ENCODE data around the gene SYNE1.

The SYNE1 gene

DNA sequence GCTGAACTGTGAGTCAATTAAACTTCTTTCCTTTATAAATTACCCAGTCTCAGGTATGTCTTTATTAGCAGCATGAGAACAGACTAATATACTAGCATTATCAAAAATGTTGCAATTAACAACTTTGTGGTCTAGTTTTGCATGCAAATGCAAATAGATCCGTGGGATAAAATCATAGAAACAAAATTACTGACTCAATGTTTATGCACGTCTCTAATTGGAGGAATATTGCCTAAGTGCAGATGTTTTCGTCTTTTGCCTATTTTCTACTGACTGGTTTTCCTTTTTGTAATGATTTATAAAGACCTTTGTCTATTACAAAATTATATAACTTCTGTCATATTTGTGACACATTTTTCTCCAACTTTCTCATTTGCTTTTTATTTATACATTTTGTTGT, 51.9 kb downstream of the SYNE1 start:
- no peaks in the 10 kb centered on the region for H3K9me3 ChIP-seq (ENCODE audit: control insufficient read depth, low read length)
- H3K27me3 ChIP-seq (replicated peaks; ENCODE audit: control insufficient read depth, insufficient read depth, low read length): no peaks in the 10 kb centered on the region
- H3K9ac ChIP-seq (ENCODE audit: low read length): no peak overlapping the region
- no peak overlapping the region for H3K4me3 ChIP-seq (ENCODE audit: low read length)
- no peaks in the 10 kb centered on the region for H3K36me3 ChIP-seq (ENCODE audit: control insufficient read depth, insufficient read depth, low read length, severe bottlenecking)
- DNase-seq (ENCODE audit: low read depth): no peak
- no peaks in the 10 kb centered on the region for H3K4me1 ChIP-seq (ENCODE audit: control insufficient read depth, insufficient read depth, low read length)

GRCh38 chr6:152583888-152584287, 53.3 kb downstream of the SYNE1 start:
- Histone ChIP-seq H3K9ac (ENCODE audit: low read length) (no peak overlapping the region), H3K4me1 (ENCODE audit: control insufficient read depth, insufficient read depth, low read length) (no peaks in the 10 kb centered on the region), H3K9me3 (ENCODE audit: control insufficient read depth, low read length) (no peaks in the 10 kb centered on the region), H3K4me3 (ENCODE audit: low read length) (no peak overlapping the region), H3K27me3 (replicated peaks; ENCODE audit: control insufficient read depth, insufficient read depth, low read length) (no peaks in the 10 kb centered on the region), H3K36me3 (ENCODE audit: control insufficient read depth, insufficient read depth, low read length, severe bottlenecking) (no peaks in the 10 kb centered on the region)
- DNase-seq (ENCODE audit: low read depth): no peak

DNA sequence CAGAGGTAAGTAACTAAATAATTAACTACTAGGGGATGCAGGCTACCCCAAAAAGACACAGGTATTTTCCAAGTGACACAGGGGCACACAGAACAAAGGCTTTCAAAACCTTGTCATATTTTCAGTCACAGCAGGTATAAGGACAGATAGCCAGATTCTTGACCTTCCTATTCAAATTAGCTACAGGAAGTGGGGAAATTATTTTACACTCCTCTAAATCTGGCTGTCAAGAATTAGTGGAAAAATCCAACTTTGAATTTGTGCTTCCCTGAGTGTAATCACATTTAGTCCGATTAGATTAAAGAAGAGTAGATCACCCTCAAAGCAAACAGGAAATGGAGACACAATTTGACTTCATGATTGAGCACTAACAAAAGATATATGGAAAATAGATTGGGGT, 60.6 kb downstream of the SYNE1 start:
- Histone ChIP-seq H3K4me3 (ENCODE audit: low read length) (peak overlapping the region; percentile 60), H3K36me3 (ENCODE audit: control insufficient read depth, insufficient read depth, low read length, severe bottlenecking) (no peaks in the 10 kb centered on the region), H3K27me3 (replicated peaks; ENCODE audit: control insufficient read depth, insufficient read depth, low read length) (no peaks in the 10 kb centered on the region), H3K9ac (ENCODE audit: low read length) (peak overlapping the region; percentile 36), H3K9me3 (ENCODE audit: control insufficient read depth, low read length) (no peaks in the 10 kb centered on the region), H3K4me1 (ENCODE audit: control insufficient read depth, insufficient read depth, low read length) (peaks cover 43% of the 10 kb centered on the region)
- no peak for DNase-seq (ENCODE audit: low read depth)

- Histone ChIP-seq H3K4me1 (ENCODE audit: control insufficient read depth, insufficient read depth, low read length) (peaks cover 48% of the 10 kb centered on the region), H3K9ac (ENCODE audit: low read length) (peak overlapping the region; percentile 36), H3K36me3 (ENCODE audit: control insufficient read depth, insufficient read depth, low read length, severe bottlenecking) (no peaks in the 10 kb centered on the region), H3K4me3 (ENCODE audit: low read length) (peak overlapping the region; percentile 60), H3K9me3 (ENCODE audit: control insufficient read depth, low read length) (no peaks in the 10 kb centered on the region), H3K27me3 (replicated peaks; ENCODE audit: control insufficient read depth, insufficient read depth, low read length) (no peaks in the 10 kb centered on the region)
- peak; percentile 48 for DNase-seq (ENCODE audit: low read depth)
Measured at GRCh38 chr6:152575621-152576150, 61.5 kb downstream of the SYNE1 start.

GRCh38 chr6:152575161-152575560, 62.0 kb downstream of the SYNE1 start:
- no peak for DNase-seq (ENCODE audit: low read depth)
- no peaks in the 10 kb centered on the region for H3K9me3 ChIP-seq (ENCODE audit: control insufficient read depth, low read length)

GRCh38 chr6:152573762-152574161, 63.4 kb downstream of the SYNE1 start:
- H3K9me3 ChIP-seq (ENCODE audit: control insufficient read depth, low read length): no peaks in the 10 kb centered on the region
- peaks cover 48% of the 10 kb centered on the region for H3K4me1 ChIP-seq (ENCODE audit: control insufficient read depth, insufficient read depth, low read length)
- no peak overlapping the region for H3K4me3 ChIP-seq (ENCODE audit: low read length)
- no peaks in the 10 kb centered on the region for H3K27me3 ChIP-seq (replicated peaks; ENCODE audit: control insufficient read depth, insufficient read depth, low read length)
- H3K9ac ChIP-seq (ENCODE audit: low read length): no peak overlapping the region
- DNase-seq (ENCODE audit: low read depth): no peak
- no peaks in the 10 kb centered on the region for H3K36me3 ChIP-seq (ENCODE audit: control insufficient read depth, insufficient read depth, low read length, severe bottlenecking)

More at GRCh38 chr6:152575161-152575560, 62.0 kb downstream of the SYNE1 start:
- peak overlapping the region; percentile 60 for H3K4me3 ChIP-seq (ENCODE audit: low read length)
- H3K4me1 ChIP-seq (ENCODE audit: control insufficient read depth, insufficient read depth, low read length): peaks cover 48% of the 10 kb centered on the region
- H3K9ac ChIP-seq (ENCODE audit: low read length): peak overlapping the region; percentile 30
- H3K36me3 ChIP-seq (ENCODE audit: control insufficient read depth, insufficient read depth, low read length, severe bottlenecking): no peaks in the 10 kb centered on the region
- no peaks in the 10 kb centered on the region for H3K27me3 ChIP-seq (replicated peaks; ENCODE audit: control insufficient read depth, insufficient read depth, low read length)

DNA sequence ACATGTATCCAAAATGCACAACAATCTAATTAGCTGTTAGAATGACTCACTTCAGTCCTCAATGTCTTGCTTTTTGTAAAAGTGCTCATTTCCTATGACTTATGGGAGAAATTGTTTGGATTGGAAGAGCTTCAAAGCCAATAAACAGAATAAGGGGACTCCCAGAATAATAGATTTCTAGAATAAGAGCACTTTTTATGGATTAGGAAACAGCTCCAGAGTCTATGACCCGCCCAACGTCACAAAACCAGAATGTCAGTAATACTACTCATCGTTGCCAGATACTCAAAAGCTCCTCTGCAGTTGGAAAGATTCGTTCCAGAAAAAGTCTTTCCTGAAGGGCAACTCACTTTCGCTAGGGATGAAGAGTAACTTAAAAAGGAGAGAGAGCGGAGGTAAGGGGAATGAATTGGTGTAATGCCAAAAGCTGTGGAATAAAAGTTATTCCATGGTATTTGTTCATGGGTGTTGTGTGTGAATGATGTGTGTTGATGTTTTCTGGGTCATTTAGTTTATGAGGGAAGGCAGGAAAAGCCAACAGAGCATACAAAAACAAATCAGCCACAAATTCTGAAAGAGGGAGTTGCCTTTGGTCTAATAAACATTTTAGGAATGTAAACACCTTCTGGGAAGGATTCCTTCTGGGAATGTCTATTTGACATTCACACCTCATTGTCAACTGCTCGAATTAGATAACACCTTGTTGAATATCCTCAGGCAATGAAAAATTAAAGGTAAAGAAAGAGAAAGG, 64.6 kb downstream of the SYNE1 start:
- no peak overlapping the region for H3K4me3 ChIP-seq (ENCODE audit: low read length)
- no peaks in the 10 kb centered on the region for H3K9me3 ChIP-seq (ENCODE audit: control insufficient read depth, low read length)
- H3K36me3 ChIP-seq (ENCODE audit: control insufficient read depth, insufficient read depth, low read length, severe bottlenecking): no peaks in the 10 kb centered on the region
- no peaks in the 10 kb centered on the region for H3K27me3 ChIP-seq (replicated peaks; ENCODE audit: control insufficient read depth, insufficient read depth, low read length)
- peaks cover 48% of the 10 kb centered on the region for H3K4me1 ChIP-seq (ENCODE audit: control insufficient read depth, insufficient read depth, low read length)
- no peak overlapping the region for H3K9ac ChIP-seq (ENCODE audit: low read length)
- no peak for DNase-seq (ENCODE audit: low read depth)

DNA sequence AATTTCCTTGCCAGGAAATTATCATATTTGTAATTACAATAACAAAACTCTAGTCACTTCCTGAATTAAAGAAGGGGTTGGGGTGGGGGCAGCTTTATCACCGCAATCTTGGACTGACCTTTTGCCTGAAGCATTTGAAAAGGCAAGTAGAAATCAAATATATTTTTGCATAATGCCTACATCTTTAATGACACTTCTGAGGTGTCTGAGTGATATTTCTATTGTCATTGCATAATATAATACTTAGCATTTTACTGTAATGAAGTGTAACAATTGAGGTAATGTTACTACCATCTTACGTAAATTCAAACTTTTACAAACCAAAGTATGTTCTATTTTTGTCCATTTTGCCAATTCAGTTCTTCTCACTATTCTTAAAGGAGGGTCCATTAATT, 65.2 kb downstream of the SYNE1 start:
- Histone ChIP-seq H3K36me3 (ENCODE audit: control insufficient read depth, insufficient read depth, low read length, severe bottlenecking) (no peaks in the 10 kb centered on the region), H3K9me3 (ENCODE audit: control insufficient read depth, low read length) (no peaks in the 10 kb centered on the region), H3K4me1 (ENCODE audit: control insufficient read depth, insufficient read depth, low read length) (peaks cover 47% of the 10 kb centered on the region), H3K9ac (ENCODE audit: low read length) (no peak overlapping the region), H3K27me3 (replicated peaks; ENCODE audit: control insufficient read depth, insufficient read depth, low read length) (no peaks in the 10 kb centered on the region), H3K4me3 (ENCODE audit: low read length) (no peak overlapping the region)
- DNase-seq (ENCODE audit: low read depth): no peak

- Histone ChIP-seq H3K27me3 (replicated peaks; ENCODE audit: control insufficient read depth, insufficient read depth, low read length) (no peaks in the 10 kb centered on the region), H3K9ac (ENCODE audit: low read length) (no peak overlapping the region), H3K36me3 (ENCODE audit: control insufficient read depth, insufficient read depth, low read length, severe bottlenecking) (no peaks in the 10 kb centered on the region), H3K4me1 (ENCODE audit: control insufficient read depth, insufficient read depth, low read length) (peaks cover 39% of the 10 kb centered on the region), H3K9me3 (ENCODE audit: control insufficient read depth, low read length) (no peaks in the 10 kb centered on the region), H3K4me3 (ENCODE audit: low read length) (no peak overlapping the region)
- peak; percentile 13 for DNase-seq (ENCODE audit: low read depth)
Measured at GRCh38 chr6:152571089-152571488, 66.1 kb downstream of the SYNE1 start.

- DNase-seq (ENCODE audit: low read depth): no peak
- Histone ChIP-seq H3K9me3 (ENCODE audit: control insufficient read depth, low read length) (no peaks in the 10 kb centered on the region), H3K4me3 (ENCODE audit: low read length) (no peak overlapping the region), H3K27me3 (replicated peaks; ENCODE audit: control insufficient read depth, insufficient read depth, low read length) (no peaks in the 10 kb centered on the region), H3K36me3 (ENCODE audit: control insufficient read depth, insufficient read depth, low read length, severe bottlenecking) (no peaks in the 10 kb centered on the region), H3K4me1 (ENCODE audit: control insufficient read depth, insufficient read depth, low read length) (peaks cover 13% of the 10 kb centered on the region), H3K9ac (ENCODE audit: low read length) (no peak overlapping the region)
Measured at GRCh38 chr6:152566103-152566875, 70.9 kb downstream of the SYNE1 start.

GRCh38 chr6:152563177-152563576, 74.0 kb downstream of the SYNE1 start:
- H3K9ac ChIP-seq (ENCODE audit: low read length): no peak overlapping the region
- H3K4me1 ChIP-seq (ENCODE audit: control insufficient read depth, insufficient read depth, low read length): peaks cover 11% of the 10 kb centered on the region
- DNase-seq (ENCODE audit: low read depth): no peak
- peaks cover 10% of the 10 kb centered on the region for H3K9me3 ChIP-seq (ENCODE audit: control insufficient read depth, low read length)
- no peaks in the 10 kb centered on the region for H3K36me3 ChIP-seq (ENCODE audit: control insufficient read depth, insufficient read depth, low read length, severe bottlenecking)
- no peaks in the 10 kb centered on the region for H3K27me3 ChIP-seq (replicated peaks; ENCODE audit: control insufficient read depth, insufficient read depth, low read length)
- H3K4me3 ChIP-seq (ENCODE audit: low read length): no peak overlapping the region

All from adipocyte (in vitro differentiated cells).